Measurements from ENCODE around the gene PLBD1. TPM values are rescaled to one million over a fixed set of nuclear protein-coding genes. Genes with fewer than 3 reads are reported as not detected.
A peak's percentile ranks its signal among the peaks of the same experiment; 100 is the strongest.

The PLBD1 gene
- total and polyA plus RNA-seq, 8 donors = 3.2 to 35.4 (median 11.3) TPM

DNA sequence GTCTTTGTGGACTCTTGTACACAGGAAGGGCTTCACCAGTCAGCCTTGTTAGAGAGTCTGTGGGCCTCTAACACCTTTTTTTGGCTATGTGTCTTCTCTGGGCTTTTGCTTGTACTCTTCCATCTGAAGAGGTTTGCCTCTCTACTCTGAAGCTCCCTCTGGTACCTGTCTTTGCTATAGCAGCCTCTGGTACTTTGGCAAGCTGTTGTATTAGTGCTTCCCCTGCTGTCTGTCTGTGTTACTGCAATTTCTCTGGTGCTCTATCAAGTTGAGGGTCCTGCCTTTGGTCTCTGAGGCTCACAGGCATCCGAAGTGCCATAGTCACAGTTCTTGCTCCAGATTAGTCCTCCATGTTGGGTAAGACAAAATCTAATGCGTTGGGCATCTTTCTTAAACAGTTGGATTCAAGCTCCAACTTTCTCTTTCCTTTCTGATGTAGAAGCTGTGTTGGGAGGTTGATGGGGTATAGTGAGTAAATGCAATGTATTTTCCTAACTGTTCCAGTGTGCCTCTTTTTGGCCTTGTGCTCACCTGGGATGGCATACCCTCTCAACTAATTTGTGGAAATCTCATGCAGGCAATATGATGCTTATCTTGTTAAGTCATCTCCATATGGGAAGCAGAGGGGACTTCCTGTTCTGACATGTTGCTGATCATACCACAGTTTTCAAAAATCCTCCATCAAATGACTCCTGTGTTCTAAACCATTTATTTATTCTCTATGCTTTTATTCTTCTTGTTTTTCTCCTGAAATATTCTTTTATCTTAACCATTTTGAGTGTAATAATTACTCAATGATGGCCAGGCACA, 113.4 kb downstream of the PLBD1 start:
- DNase-seq (no peak), ATAC-seq (peak in 3 of 4 donors; percentile 65 to 78 (median 66)), FAIRE-seq (no peak)
- no peak overlapping the region for H3K27ac ChIP-seq
- TF ChIP-seq, protein P1, sequence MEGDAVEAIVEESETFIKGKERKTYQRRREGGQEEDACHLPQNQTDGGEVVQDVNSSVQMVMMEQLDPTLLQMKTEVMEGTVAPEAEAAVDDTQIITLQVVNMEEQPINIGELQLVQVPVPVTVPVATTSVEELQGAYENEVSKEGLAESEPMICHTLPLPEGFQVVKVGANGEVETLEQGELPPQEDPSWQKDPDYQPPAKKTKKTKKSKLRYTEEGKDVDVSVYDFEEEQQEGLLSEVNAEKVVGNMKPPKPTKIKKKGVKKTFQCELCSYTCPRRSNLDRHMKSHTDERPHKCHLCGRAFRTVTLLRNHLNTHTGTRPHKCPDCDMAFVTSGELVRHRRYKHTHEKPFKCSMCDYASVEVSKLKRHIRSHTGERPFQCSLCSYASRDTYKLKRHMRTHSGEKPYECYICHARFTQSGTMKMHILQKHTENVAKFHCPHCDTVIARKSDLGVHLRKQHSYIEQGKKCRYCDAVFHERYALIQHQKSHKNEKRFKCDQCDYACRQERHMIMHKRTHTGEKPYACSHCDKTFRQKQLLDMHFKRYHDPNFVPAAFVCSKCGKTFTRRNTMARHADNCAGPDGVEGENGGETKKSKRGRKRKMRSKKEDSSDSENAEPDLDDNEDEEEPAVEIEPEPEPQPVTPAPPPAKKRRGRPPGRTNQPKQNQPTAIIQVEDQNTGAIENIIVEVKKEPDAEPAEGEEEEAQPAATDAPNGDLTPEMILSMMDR (IDR thresholded peaks at IDR 0.05) = peak in 2 of 4 donors; percentile 15 to 21
- intact Hi-C loops (cut with DNase I) = no loop called here
- no peaks in the 10 kb centered on the region for H3K9me3 ChIP-seq
- peaks cover 0 to 10% (median 0%) of the 10 kb centered on the region in 3 donors for H3K4me1 ChIP-seq
- H3K4me3 ChIP-seq = no peak overlapping the region
- 70 to 83% methylated on average over 2 of the region's 2 CpGs for WGBS, 2 donors
- H3K27me3 ChIP-seq = no peaks in the 10 kb centered on the region
- peaks cover 0 to 31% (median 7%) of the 10 kb centered on the region in 3 donors for H3K36me3 ChIP-seq

Other genes with a start within 250 kb of the PLBD1 start
- gene ATF7IP, start 202.2 kb downstream of the PLBD1 start, total RNA-seq = 10 to 100 TPM; 24.0 to 54.1 (median 30.3) TPM
- 1 to 10 TPM; 5.7 to 5.9 TPM for gene ATF7IP, start 202.2 kb downstream of the PLBD1 start, polyA plus RNA-seq
- under 1 TPM in 1 of 6 donors, not detected in 5; 0.08 TPM for gene GUCY2C, start 128.7 kb upstream of the PLBD1 start, total RNA-seq
- gene GUCY2C, start 128.7 kb upstream of the PLBD1 start, polyA plus RNA-seq = under 1 TPM in 1 of 2 donors, not detected in 1; 0.02 TPM
- 10 to 100 TPM; 12.5 to 28.5 (median 23.2) TPM for gene WBP11, start 235.6 kb upstream of the PLBD1 start, total RNA-seq
- 10 to 100 TPM in 1 of 2 donors, 1 to 10 TPM in 1; 7.9 to 14.6 TPM for gene WBP11, start 235.6 kb upstream of the PLBD1 start, polyA plus RNA-seq
- gene C12orf60, start 235.8 kb upstream of the PLBD1 start, total RNA-seq = 1 to 10 TPM in 1 of 6 donors, under 1 TPM in 5; 0.28 to 1.0 (median 0.54) TPM
- under 1 TPM; 0.72 to 0.89 TPM for gene C12orf60, start 235.8 kb upstream of the PLBD1 start, polyA plus RNA-seq
- gene SMCO3, start 246.3 kb upstream of the PLBD1 start, total RNA-seq = under 1 TPM in 3 of 6 donors, not detected in 3; 0.12 to 0.19 (median 0.15) TPM
- under 1 TPM; 0.21 to 0.30 TPM for gene SMCO3, start 246.3 kb upstream of the PLBD1 start, polyA plus RNA-seq

Data from pancreas (tissue), 10 donors.